ENCODE measurements around the gene SYNRG. TPM values are rescaled to one million over a fixed set of nuclear protein-coding genes. Genes with fewer than 3 reads are reported as not detected.

The SYNRG gene
- total RNA-seq, 3 donors from 2014 or later (not counting 1 experiment from before 2014, with no cell fraction given): 82.1 to 137 (median 88.2) TPM

GRCh38 chr17:37598145-37598544 lies 11.1 kb downstream of the SYNRG start:
- Histone ChIP-seq H3K36me3 (ENCODE audit: control insufficient read depth, insufficient read depth, low read length) (peaks cover 62% of the 10 kb centered on the region), H3K27ac (ENCODE audit: low read length) (no peak overlapping the region), H3K27me3 (ENCODE audit: control insufficient read depth, insufficient read depth, low read length) (no peaks in the 10 kb centered on the region), H3K4me1 (ENCODE audit: control insufficient read depth, insufficient read depth, low read length) (peaks cover 13% of the 10 kb centered on the region), H3K9me3 (ENCODE audit: control insufficient read depth, insufficient read depth, low read length) (no peaks in the 10 kb centered on the region), H3K4me3 (ENCODE audit: low read length) (no peak overlapping the region)
- Mint-ChIP-seq H3K27me3 (ENCODE audit: low read depth in 2 of 2) (no peaks in the 10 kb centered on the region), H3K4me1 (peaks cover 35 to 43% of the 10 kb centered on the region in 2 donors), H3K4me3 (no peak overlapping the region), H3K9me3 (no peaks in the 10 kb centered on the region), H3K36me3 (peaks cover 19% of the 10 kb centered on the region), H3K27ac (peak overlapping the region; percentile 15 to 17)
- DNase-seq (no peak), ATAC-seq (no peak)
- intact Hi-C loops (cut with micrococcal nuclease): no loop called here
- TF ChIP-seq, protein P1, sequence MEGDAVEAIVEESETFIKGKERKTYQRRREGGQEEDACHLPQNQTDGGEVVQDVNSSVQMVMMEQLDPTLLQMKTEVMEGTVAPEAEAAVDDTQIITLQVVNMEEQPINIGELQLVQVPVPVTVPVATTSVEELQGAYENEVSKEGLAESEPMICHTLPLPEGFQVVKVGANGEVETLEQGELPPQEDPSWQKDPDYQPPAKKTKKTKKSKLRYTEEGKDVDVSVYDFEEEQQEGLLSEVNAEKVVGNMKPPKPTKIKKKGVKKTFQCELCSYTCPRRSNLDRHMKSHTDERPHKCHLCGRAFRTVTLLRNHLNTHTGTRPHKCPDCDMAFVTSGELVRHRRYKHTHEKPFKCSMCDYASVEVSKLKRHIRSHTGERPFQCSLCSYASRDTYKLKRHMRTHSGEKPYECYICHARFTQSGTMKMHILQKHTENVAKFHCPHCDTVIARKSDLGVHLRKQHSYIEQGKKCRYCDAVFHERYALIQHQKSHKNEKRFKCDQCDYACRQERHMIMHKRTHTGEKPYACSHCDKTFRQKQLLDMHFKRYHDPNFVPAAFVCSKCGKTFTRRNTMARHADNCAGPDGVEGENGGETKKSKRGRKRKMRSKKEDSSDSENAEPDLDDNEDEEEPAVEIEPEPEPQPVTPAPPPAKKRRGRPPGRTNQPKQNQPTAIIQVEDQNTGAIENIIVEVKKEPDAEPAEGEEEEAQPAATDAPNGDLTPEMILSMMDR (IDR thresholded peaks at IDR 0.05): no peak
- WGBS (ENCODE audit: insufficient coverage): 100% methylated on average over 1 of the region's 2 CpGs

- no peaks in the 10 kb centered on the region for H3K9me3 ChIP-seq (ENCODE audit: control insufficient read depth, insufficient read depth, low read length)
- Mint-ChIP-seq H3K36me3 (no peaks in the 10 kb centered on the region), H3K4me3 (no peak overlapping the region), H3K4me1 (peaks cover 35% of the 10 kb centered on the region in 2 donors), H3K27ac (peak overlapping the region; percentile 12 to 15), H3K9me3 (no peaks in the 10 kb centered on the region), H3K27me3 (ENCODE audit: low read depth in 2 of 2) (no peaks in the 10 kb centered on the region)
- no peak overlapping the region for H3K4me3 ChIP-seq (ENCODE audit: low read length)
- no peaks in the 10 kb centered on the region for H3K27me3 ChIP-seq (ENCODE audit: control insufficient read depth, insufficient read depth, low read length)
- WGBS (ENCODE audit: insufficient coverage): 84% methylated on average over 3 of the region's 6 CpGs
- ATAC-seq (no peak), DNase-seq (no peak)
- intact Hi-C loops (cut with micrococcal nuclease): no loop called here
- H3K4me1 ChIP-seq (ENCODE audit: control insufficient read depth, insufficient read depth, low read length): peaks cover 15% of the 10 kb centered on the region
- peaks cover 63% of the 10 kb centered on the region for H3K36me3 ChIP-seq (ENCODE audit: control insufficient read depth, insufficient read depth, low read length)
- no peak overlapping the region for H3K27ac ChIP-seq (ENCODE audit: low read length)
- TF ChIP-seq, protein P1 (IDR thresholded peaks at IDR 0.05): no peak
Observed at GRCh38 chr17:37592291-37592690, 16.9 kb downstream of the SYNRG start.

GRCh38 chr17:37585066-37585465 lies 24.2 kb downstream of the SYNRG start:
- Histone ChIP-seq H3K36me3 (ENCODE audit: control insufficient read depth, insufficient read depth, low read length) (peaks cover 65% of the 10 kb centered on the region), H3K27me3 (ENCODE audit: control insufficient read depth, insufficient read depth, low read length) (no peaks in the 10 kb centered on the region), H3K4me1 (ENCODE audit: control insufficient read depth, insufficient read depth, low read length) (peaks cover 10% of the 10 kb centered on the region), H3K9me3 (ENCODE audit: control insufficient read depth, insufficient read depth, low read length) (no peaks in the 10 kb centered on the region), H3K27ac (ENCODE audit: low read length) (no peak overlapping the region), H3K4me3 (ENCODE audit: low read length) (no peak overlapping the region)
- Mint-ChIP-seq H3K9me3 (no peaks in the 10 kb centered on the region), H3K4me3 (no peak overlapping the region), H3K4me1 (peaks cover 16 to 19% of the 10 kb centered on the region in 2 donors), H3K27ac (peak overlapping the region; percentile 47 to 51), H3K36me3 (peaks cover 10% of the 10 kb centered on the region), H3K27me3 (ENCODE audit: low read depth in 2 of 2) (no peaks in the 10 kb centered on the region)
- ATAC-seq: no peak
- no peak for DNase-seq
- TF ChIP-seq, protein P1 (IDR thresholded peaks at IDR 0.05): no peak
- WGBS (ENCODE audit: insufficient coverage): 79% methylated on average over 3 of the region's 3 CpGs
- intact Hi-C loops (cut with micrococcal nuclease): no loop called here

DNA sequence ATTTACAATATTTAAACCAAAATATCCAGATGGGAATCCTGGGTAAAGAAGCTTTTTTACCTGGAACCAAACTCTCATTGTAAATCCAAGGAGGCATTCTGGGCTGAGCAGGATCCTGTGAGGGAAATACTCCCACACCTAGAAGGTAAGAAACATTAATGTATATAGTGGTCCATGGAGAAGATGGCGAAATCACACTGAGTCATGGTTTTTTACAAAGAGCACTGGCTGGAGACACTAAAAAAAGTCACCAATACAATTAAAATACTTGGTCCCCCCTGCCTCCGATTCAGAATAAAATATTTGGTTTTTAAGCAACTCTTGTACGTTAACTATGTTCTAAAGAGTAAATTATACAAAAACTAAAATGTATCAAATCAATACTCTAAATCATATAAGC lies 32.9 kb downstream of the SYNRG start:
- Histone ChIP-seq H3K36me3 (ENCODE audit: control insufficient read depth, insufficient read depth, low read length) (peaks cover 66% of the 10 kb centered on the region), H3K4me1 (ENCODE audit: control insufficient read depth, insufficient read depth, low read length) (no peaks in the 10 kb centered on the region), H3K27ac (ENCODE audit: low read length) (no peak overlapping the region), H3K27me3 (ENCODE audit: control insufficient read depth, insufficient read depth, low read length) (no peaks in the 10 kb centered on the region), H3K9me3 (ENCODE audit: control insufficient read depth, insufficient read depth, low read length) (no peaks in the 10 kb centered on the region), H3K4me3 (ENCODE audit: low read length) (no peak overlapping the region)
- TF ChIP-seq, protein P1 (IDR thresholded peaks at IDR 0.05): no peak
- Mint-ChIP-seq H3K4me3 (no peak overlapping the region), H3K9me3 (no peaks in the 10 kb centered on the region), H3K4me1 (peaks cover 19 to 26% of the 10 kb centered on the region in 2 donors), H3K27me3 (ENCODE audit: low read depth in 2 of 2) (no peaks in the 10 kb centered on the region), H3K36me3 (peaks cover 20% of the 10 kb centered on the region), H3K27ac (no peak overlapping the region)
- DNase-seq (no peak), ATAC-seq (no peak)
- intact Hi-C loops (cut with micrococcal nuclease): no loop called here
- 100% methylated on average over 2 of the region's 3 CpGs for WGBS (ENCODE audit: insufficient coverage)
